Measurements from ENCODE around the gene LRMDA. TPM values are rescaled to one million over a fixed set of nuclear protein-coding genes. Genes with fewer than 3 reads are reported as not detected.

Gene LRMDA
- total and polyA plus RNA-seq, 2 donors (not counting 1 experiment from before 2014, with no cell fraction given), result 0.12 TPM; not detected in 1

DNA sequence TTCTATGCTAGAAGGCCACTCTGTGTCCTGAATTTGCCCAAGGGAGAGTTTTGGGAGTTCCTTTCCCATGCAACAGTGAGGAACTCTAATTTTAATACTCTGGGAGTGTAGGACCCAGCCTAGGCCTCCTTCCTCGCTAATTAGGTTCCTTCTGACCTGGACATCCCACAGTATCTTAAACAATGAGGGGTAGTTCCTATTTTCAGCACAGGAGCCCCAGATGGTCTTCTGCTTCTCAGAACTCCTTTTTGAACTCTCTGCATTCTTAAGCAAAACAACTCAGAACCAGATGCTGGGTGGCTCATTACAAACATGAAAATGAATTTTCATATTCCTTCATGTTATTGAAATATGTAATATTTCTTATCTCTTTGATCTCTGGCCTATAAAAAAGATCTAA lies 116.9 kb downstream of the LRMDA start:
- ChIA-PET POLR2A (no interaction called here), CTCF (no interaction called here)
- H3K9ac ChIP-seq (ENCODE audit: low read length), result no peak overlapping the region
- no peak for DNase-seq
- no peaks in the 10 kb centered on the region for H4K20me1 ChIP-seq (ENCODE audit: control insufficient read depth, insufficient read depth, low read length, poor library complexity, severe bottlenecking)
- Mint-ChIP-seq H3K27me3 (peaks cover 21% of the 10 kb centered on the region), H3K9me3 (ENCODE audit: insufficient read depth) (no peaks in the 10 kb centered on the region), H3K4me1 (no peaks in the 10 kb centered on the region), H3K27ac (no peak overlapping the region), H3K4me3 (no peak overlapping the region)
- peaks cover 0 to 4% (median 0%) of the 10 kb centered on the region in 3 donors for H3K9me3 ChIP-seq (ENCODE audit: control extremely low read depth in 1 of 3, control insufficient read depth in 2 of 3, insufficient read depth in 1 of 3, low read length in 2 of 3)
- TF ChIP-seq, protein P1, sequence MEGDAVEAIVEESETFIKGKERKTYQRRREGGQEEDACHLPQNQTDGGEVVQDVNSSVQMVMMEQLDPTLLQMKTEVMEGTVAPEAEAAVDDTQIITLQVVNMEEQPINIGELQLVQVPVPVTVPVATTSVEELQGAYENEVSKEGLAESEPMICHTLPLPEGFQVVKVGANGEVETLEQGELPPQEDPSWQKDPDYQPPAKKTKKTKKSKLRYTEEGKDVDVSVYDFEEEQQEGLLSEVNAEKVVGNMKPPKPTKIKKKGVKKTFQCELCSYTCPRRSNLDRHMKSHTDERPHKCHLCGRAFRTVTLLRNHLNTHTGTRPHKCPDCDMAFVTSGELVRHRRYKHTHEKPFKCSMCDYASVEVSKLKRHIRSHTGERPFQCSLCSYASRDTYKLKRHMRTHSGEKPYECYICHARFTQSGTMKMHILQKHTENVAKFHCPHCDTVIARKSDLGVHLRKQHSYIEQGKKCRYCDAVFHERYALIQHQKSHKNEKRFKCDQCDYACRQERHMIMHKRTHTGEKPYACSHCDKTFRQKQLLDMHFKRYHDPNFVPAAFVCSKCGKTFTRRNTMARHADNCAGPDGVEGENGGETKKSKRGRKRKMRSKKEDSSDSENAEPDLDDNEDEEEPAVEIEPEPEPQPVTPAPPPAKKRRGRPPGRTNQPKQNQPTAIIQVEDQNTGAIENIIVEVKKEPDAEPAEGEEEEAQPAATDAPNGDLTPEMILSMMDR (IDR thresholded peaks at IDR 0.05), result no peak
- no peak for TF ChIP-seq EZH2 (IDR thresholded peaks at IDR 0.05; ENCODE audit: borderline replicate concordance, insufficient read depth, low read depth, low read length, poor library complexity, severe bottlenecking)
- peaks cover 0 to 2% (median 0%) of the 10 kb centered on the region in 4 experiments for H3K27me3 ChIP-seq (replicated peaks in 1 of 4; ENCODE audit: control extremely low read depth in 1 of 4, control insufficient read depth in 3 of 4, insufficient read depth in 4 of 4, low read length in 3 of 4)
- WGBS (ENCODE audit: insufficient coverage), result no CpG with 5 or more reads among the region's 1 CpG
- H3K27ac ChIP-seq (ENCODE audit: low read length in 2 of 2), result no peak overlapping the region
- no peak overlapping the region for H3K4me3 ChIP-seq (ENCODE audit: control extremely low read depth in 1 of 5, extremely low read depth in 1 of 5, insufficient read depth in 1 of 5, low read depth in 2 of 5, low read length in 4 of 5)
- H3K4me2 ChIP-seq (replicated peaks; ENCODE audit: low read depth, low read length, poor library complexity, severe bottlenecking), result no peak overlapping the region
- no peaks in the 10 kb centered on the region for H3K36me3 ChIP-seq (replicated peaks in 1 of 2; ENCODE audit: control extremely low read depth in 1 of 2, control insufficient read depth in 1 of 2, extremely low read depth in 1 of 2, insufficient read depth in 2 of 2, low read length in 1 of 2)
- H3K79me2 ChIP-seq (ENCODE audit: control insufficient read depth, insufficient read depth, low read length), result no peaks in the 10 kb centered on the region
- no peaks in the 10 kb centered on the region for H3K4me1 ChIP-seq (ENCODE audit: control insufficient read depth in 2 of 2, insufficient read depth in 2 of 2, low read length in 2 of 2)
- no peak overlapping the region for H2AFZ ChIP-seq (ENCODE audit: insufficient read depth, low read depth, low read length, poor library complexity, severe bottlenecking)
- intact Hi-C loops (cut with micrococcal nuclease), result no loop called here
- ATAC-seq (ENCODE audit: low read depth), result no peak

- H3K36me3 ChIP-seq (replicated peaks in 1 of 2; ENCODE audit: control extremely low read depth in 1 of 2, control insufficient read depth in 1 of 2, extremely low read depth in 1 of 2, insufficient read depth in 2 of 2, low read length in 1 of 2), result no peaks in the 10 kb centered on the region
- Mint-ChIP-seq H3K4me1 (no peaks in the 10 kb centered on the region), H3K9me3 (ENCODE audit: insufficient read depth) (no peaks in the 10 kb centered on the region), H3K4me3 (no peak overlapping the region), H3K27me3 (peaks cover 13% of the 10 kb centered on the region), H3K27ac (no peak overlapping the region)
- ATAC-seq (ENCODE audit: low read depth), result no peak
- H3K4me3 ChIP-seq (ENCODE audit: control extremely low read depth in 1 of 5, extremely low read depth in 1 of 5, insufficient read depth in 1 of 5, low read depth in 2 of 5, low read length in 4 of 5), result no peak overlapping the region
- no peak overlapping the region for H3K4me2 ChIP-seq (replicated peaks; ENCODE audit: low read depth, low read length, poor library complexity, severe bottlenecking)
- intact Hi-C loops (cut with micrococcal nuclease), result no loop called here
- H3K4me1 ChIP-seq (ENCODE audit: control insufficient read depth in 2 of 2, insufficient read depth in 2 of 2, low read length in 2 of 2), result no peaks in the 10 kb centered on the region
- ChIA-PET POLR2A (no interaction called here), CTCF (no interaction called here)
- H3K27ac ChIP-seq (ENCODE audit: low read length in 2 of 2), result no peak overlapping the region
- H3K27me3 ChIP-seq (replicated peaks in 1 of 4; ENCODE audit: control extremely low read depth in 1 of 4, control insufficient read depth in 3 of 4, insufficient read depth in 4 of 4, low read length in 3 of 4), result peaks cover 0 to 2% (median 0%) of the 10 kb centered on the region in 4 experiments
- TF ChIP-seq EZH2 (IDR thresholded peaks at IDR 0.05; ENCODE audit: borderline replicate concordance, insufficient read depth, low read depth, low read length, poor library complexity, severe bottlenecking), result no peak
- TF ChIP-seq, protein P1 (IDR thresholded peaks at IDR 0.05), result no peak
- H4K20me1 ChIP-seq (ENCODE audit: control insufficient read depth, insufficient read depth, low read length, poor library complexity, severe bottlenecking), result no peaks in the 10 kb centered on the region
- no peaks in the 10 kb centered on the region for H3K79me2 ChIP-seq (ENCODE audit: control insufficient read depth, insufficient read depth, low read length)
- no peak overlapping the region for H3K9ac ChIP-seq (ENCODE audit: low read length)
- no peak overlapping the region for H2AFZ ChIP-seq (ENCODE audit: insufficient read depth, low read depth, low read length, poor library complexity, severe bottlenecking)
- H3K9me3 ChIP-seq (ENCODE audit: control extremely low read depth in 1 of 3, control insufficient read depth in 2 of 3, insufficient read depth in 1 of 3, low read length in 2 of 3), result peaks cover 0 to 4% (median 0%) of the 10 kb centered on the region in 3 donors
- DNase-seq, result no peak
Observed at GRCh38 chr10:75550191-75550590, 118.8 kb downstream of the LRMDA start.
